OCI-LY3 (cell line): Measurements from ENCODE around the gene ZDHHC6.
"Not testable (repeated sequence)": the region's sequence is repeated elsewhere in the genome, so short reads cannot be mapped to it uniquely, and the experiment has no call there.

ENCODE experiments used
- H2AFZ ChIP-seq: fragments of 200-600, 300-600 bp; shearing (Covaris generic); 2 replicates; pipeline ENCODE4 v1.6.0; 2014; ENCODE audit warnings: antibody characterized with exemption, low read depth, low read length
- H3K27ac ChIP-seq: fragments of 200-600, 300-600 bp; sonication (generic); 2 replicates; pipeline ENCODE4 v1.5.1; 2014; ENCODE audit warnings: mild to moderate bottlenecking, low read length, moderate library complexity, mixed read lengths
- H3K27me3 ChIP-seq: fragments of 200-600, 300-600 bp; sonication (generic); 2 replicates; pipeline ENCODE4 v1.6.1; 2014; ENCODE audit warnings: low read depth, low read length, mixed read lengths
- H3K36me3 ChIP-seq: fragments of 200-600, 300-600 bp; sonication (generic); replicated peaks from 2 replicates; pipeline ENCODE3; 2014; ENCODE audit warnings: low read depth, low read length, mixed read lengths
- H3K4me1 ChIP-seq: fragments of 300-600, 200-600 bp; sonication (generic); 2 replicates; pipeline ENCODE4 v1.6.1; 2014; ENCODE audit warnings: low read length, mixed read lengths
- H3K4me2 ChIP-seq: fragments of 200-600, 300-600 bp; sonication (generic); 2 replicates; pipeline ENCODE4 v1.6.1; 2014; ENCODE audit warnings: low read length, mixed read lengths
- H3K4me3 ChIP-seq: fragments of 300-600, 200-600 bp; sonication (generic); 2 replicates; pipeline ENCODE4 v1.5.1; 2014; ENCODE audit warnings: antibody characterized with exemption, mild to moderate bottlenecking, low read length, moderate library complexity
- H3K79me2 ChIP-seq: fragments of 300-600, 200-600 bp; shearing (Covaris generic); 2 replicates; pipeline ENCODE4 v1.6.1; 2014; ENCODE audit warnings: mild to moderate bottlenecking, low read length, mixed read lengths
- H3K9ac ChIP-seq: fragments of 300-600, 200-600 bp; shearing (Covaris generic); 2 replicates; pipeline ENCODE4 v1.6.0; 2014; ENCODE audit warnings: mild to moderate bottlenecking, low read length, moderate library complexity
- H3K9me3 ChIP-seq: fragments of 200-600, 300-600 bp; shearing (Covaris generic); 2 replicates; pipeline ENCODE4 v1.6.1; 2014; ENCODE audit warnings: low read length, mixed read lengths; ENCODE audit not compliant: insufficient read depth
- H4K20me1 ChIP-seq: fragments of 200-600, 300-600 bp; sonication (generic); 2 replicates; pipeline ENCODE4 v1.6.1; 2016; ENCODE audit warnings: low read length, mixed read lengths; ENCODE audit not compliant: insufficient read depth
- CTCF ChIP-seq: fragments of 200-600, 300-600 bp; sonication (generic); IDR thresholded peaks from 2 replicates; pipeline ENCODE4 v1.5.1; 2014; ENCODE audit warnings: antibody characterized with exemption, low read length, low read depth
- EZH2phosphoT487 ChIP-seq: fragments of 200-600 bp; shearing (Covaris generic); IDR thresholded peaks from 2 replicates; pipeline ENCODE4 v1.6.1; 2018; ENCODE audit warnings: antibody characterized with exemption, mixed run types, low read depth

The ZDHHC6 gene

DNA sequence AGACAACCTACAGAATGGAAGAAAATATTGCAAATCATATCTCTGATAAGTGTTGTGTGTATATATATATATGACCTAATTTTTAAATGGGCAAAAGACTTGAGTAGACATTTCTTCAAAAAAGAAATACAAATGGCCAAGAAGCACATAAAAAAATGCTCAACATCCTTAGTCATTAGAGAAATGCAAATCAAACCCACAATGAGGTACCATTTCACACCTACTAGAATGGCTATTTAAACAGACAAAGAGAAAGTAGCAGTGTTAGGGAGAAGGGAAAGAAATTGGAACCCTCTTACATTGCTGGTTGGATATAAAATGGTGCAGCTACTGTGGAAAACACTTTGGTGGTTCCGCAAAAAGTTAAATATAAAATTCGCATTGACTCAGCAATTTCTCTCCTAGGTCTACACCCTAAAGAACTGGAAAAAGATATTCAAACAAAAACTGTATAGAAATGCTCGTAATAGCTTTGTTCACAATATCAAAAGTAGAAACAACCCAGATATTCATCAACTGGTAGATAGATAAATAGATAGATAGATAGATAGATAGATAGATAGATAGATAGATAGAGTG lies 56.5 kb downstream of the ZDHHC6 start:
- Histone ChIP-seq H3K4me2 (no peak overlapping the region), H3K27ac (no peak overlapping the region), H3K79me2 (no peaks in the 10 kb centered on the region), H4K20me1 (no peaks in the 10 kb centered on the region), H3K4me1 (peaks cover 2% of the 10 kb centered on the region; the same call in 1 of the 2 replicates), H2AFZ (no peak overlapping the region), H3K36me3 (no peaks in the 10 kb centered on the region), H3K4me3 (no peak overlapping the region), H3K27me3 (no peaks in the 10 kb centered on the region), H3K9ac (no peak overlapping the region), H3K9me3 (no peaks in the 10 kb centered on the region)
- TF ChIP-seq CTCF (no peak), EZH2phosphoT487 (no peak)

DNA sequence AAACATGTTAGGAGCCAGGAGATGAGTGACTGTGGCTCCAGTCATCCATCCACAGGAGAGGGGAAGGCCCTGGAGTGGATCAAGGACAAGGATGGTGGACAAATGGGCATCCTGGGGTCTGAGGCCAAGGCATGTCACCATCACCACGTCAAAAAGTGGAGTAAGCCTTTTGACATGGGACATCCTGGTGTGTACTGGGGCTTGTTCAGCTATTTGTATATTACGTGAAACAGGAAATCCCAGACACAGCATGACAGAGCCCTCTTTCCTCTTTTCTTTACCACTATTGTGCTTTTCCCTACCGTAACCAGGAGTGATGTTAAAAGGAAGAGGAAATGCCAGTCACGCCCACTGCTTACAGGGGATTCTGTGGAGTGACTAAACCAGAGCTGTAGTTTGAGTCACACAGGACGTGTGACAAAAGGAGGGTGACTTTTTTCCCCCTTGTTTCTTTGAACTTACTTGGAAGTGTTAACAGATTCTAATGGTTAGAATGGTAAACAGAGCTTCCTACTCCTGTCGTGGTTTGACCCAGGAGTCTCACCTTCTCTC lies 57.4 kb downstream of the ZDHHC6 start:
- no peak overlapping the region for H2AFZ ChIP-seq
- no peak overlapping the region for H3K4me3 ChIP-seq
- no peaks in the 10 kb centered on the region for H3K79me2 ChIP-seq
- no peak overlapping the region for H3K4me2 ChIP-seq
- peaks cover 2% of the 10 kb centered on the region; the same call in 1 of the 2 replicates for H3K4me1 ChIP-seq
- H3K27ac ChIP-seq = no peak overlapping the region
- no peak overlapping the region for H3K9ac ChIP-seq
- H3K36me3 ChIP-seq = no peaks in the 10 kb centered on the region
- no peaks in the 10 kb centered on the region for H3K9me3 ChIP-seq
- TF ChIP-seq CTCF (no peak), EZH2phosphoT487 (no peak)
- no peaks in the 10 kb centered on the region for H4K20me1 ChIP-seq
- H3K27me3 ChIP-seq = no peaks in the 10 kb centered on the region

GRCh38 chr10:112388548-112388947 lies 58.2 kb downstream of the ZDHHC6 start:
- Histone ChIP-seq H2AFZ (no peak overlapping the region), H3K4me1 (peaks cover 2% of the 10 kb centered on the region; the same call in 1 of the 2 replicates), H3K4me3 (no peak overlapping the region), H3K9ac (no peak overlapping the region), H4K20me1 (no peaks in the 10 kb centered on the region), H3K9me3 (no peaks in the 10 kb centered on the region), H3K27me3 (no peaks in the 10 kb centered on the region), H3K4me2 (no peak overlapping the region), H3K27ac (no peak overlapping the region), H3K79me2 (no peaks in the 10 kb centered on the region), H3K36me3 (no peaks in the 10 kb centered on the region)
- TF ChIP-seq EZH2phosphoT487 = no peak
- no peak for TF ChIP-seq CTCF

DNA sequence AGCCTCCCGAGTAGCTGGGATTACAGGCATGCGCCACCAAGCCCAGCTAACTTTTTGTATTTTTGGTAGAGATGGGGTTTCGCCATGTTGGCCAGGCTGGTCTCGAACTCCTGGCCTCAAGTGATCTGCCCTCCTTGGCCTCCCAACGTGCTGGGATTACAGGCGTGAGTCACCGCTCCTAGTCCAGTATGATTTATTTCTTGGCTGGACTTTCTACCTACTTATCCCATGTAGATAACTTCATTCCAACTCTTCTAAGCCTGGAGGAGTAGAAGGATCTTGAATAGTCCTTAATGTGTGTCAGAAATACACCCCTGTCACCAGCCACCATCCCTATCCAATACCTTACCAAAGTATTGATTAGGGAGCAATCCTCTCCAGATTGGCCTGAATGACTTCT lies 58.7 kb downstream of the ZDHHC6 start:
- not testable (repeated sequence) for H3K4me1 ChIP-seq, H3K79me2 ChIP-seq

More for the DNA sequence above, 58.7 kb downstream of the ZDHHC6 start:
- not testable (repeated sequence) for H3K9me3 ChIP-seq, H3K4me2 ChIP-seq, H3K27ac ChIP-seq, H2AFZ ChIP-seq, H3K36me3 ChIP-seq, H3K9ac ChIP-seq, H4K20me1 ChIP-seq, H3K27me3 ChIP-seq, H3K4me3 ChIP-seq
